Activated effector memory CD4-positive, alpha-beta T cell treated with anti-CD3 and anti-CD28 coated beads, Interleukin-2, amount 50 U/mL, for 16 hours (primary cell): ENCODE measurements around the gene TP53BP2.
A peak's percentile ranks its signal among the peaks of the same experiment; 100 is the strongest.
"Not testable (repeated sequence)": the region's sequence is repeated elsewhere in the genome, so short reads cannot be mapped to it uniquely, and the experiment has no call there.

Experiments used
- DNase-seq: peaks from one replicate; pipeline ENCODE4 v3.0.0-alpha.2; 2020

Gene TP53BP2

GRCh38 chr1:223845810-223846682 is at the start of gene TP53BP2:
Gene TP53BP2 (minus strand): TSS chr1:223845947. CDS start chr1:223845680, 267 bp downstream.
- DNase-seq: peak; percentile 94

- DNase-seq: not testable (repeated sequence)
Observed at GRCh38 chr1:223890494-223890893, 44.7 kb upstream of the TP53BP2 start.

- DNase-seq: not testable (repeated sequence)
Observed at GRCh38 chr1:223889319-223889718, 43.6 kb upstream of the TP53BP2 start.

- no peak for DNase-seq
Observed at GRCh38 chr1:223887747-223888418, 42.1 kb upstream of the TP53BP2 start.

GRCh38 chr1:223886516-223886921 is 40.8 kb upstream of the TP53BP2 start:
- no peak for DNase-seq

- no peak for DNase-seq
Observed at GRCh38 chr1:223885614-223886013, 39.9 kb upstream of the TP53BP2 start.

GRCh38 chr1:223878598-223879325 is 33.0 kb upstream of the TP53BP2 start:
- DNase-seq: no peak

GRCh38 chr1:223877804-223878203 is 32.1 kb upstream of the TP53BP2 start:
- no peak for DNase-seq

GRCh38 chr1:223876590-223876989 is 30.8 kb upstream of the TP53BP2 start:
- no peak for DNase-seq

- no peak for DNase-seq
Observed at GRCh38 chr1:223873044-223873443, 27.3 kb upstream of the TP53BP2 start.

- DNase-seq: no peak
Observed at GRCh38 chr1:223872308-223872901, 26.7 kb upstream of the TP53BP2 start.

GRCh38 chr1:223870617-223871574 is 25.1 kb upstream of the TP53BP2 start:
- DNase-seq: no peak

GRCh38 chr1:223864599-223865368 is 19.0 kb upstream of the TP53BP2 start:
- not testable (repeated sequence) for DNase-seq

- no peak for DNase-seq
Observed at GRCh38 chr1:223864084-223864483, 18.3 kb upstream of the TP53BP2 start.

GRCh38 chr1:223861904-223862303 is 16.2 kb upstream of the TP53BP2 start:
- DNase-seq: no peak

- no peak for DNase-seq
Observed at GRCh38 chr1:223860051-223860622, 14.4 kb upstream of the TP53BP2 start.

- DNase-seq: no peak
Observed at GRCh38 chr1:223859058-223859457, 13.3 kb upstream of the TP53BP2 start.

- DNase-seq: no peak
Observed at GRCh38 chr1:223856386-223856785, 10.6 kb upstream of the TP53BP2 start.

- DNase-seq: no peak
Observed at GRCh38 chr1:223853748-223854147, 8.0 kb upstream of the TP53BP2 start.

- no peak for DNase-seq
Observed at GRCh38 chr1:223853275-223853674, 7.5 kb upstream of the TP53BP2 start.

- DNase-seq: no peak
Observed at GRCh38 chr1:223852337-223852736, 6.6 kb upstream of the TP53BP2 start.
